Esophagus squamous epithelium (tissue), 4 donors: Measurements from ENCODE around the gene COL5A2.

Experiments
- POLR2A ChIP-seq, 4 donors: fragments of 450-650 bp; IDR thresholded peaks; one replicate each; pipeline ENCODE4 v1.6.1; 2017; ENCODE audit warnings: antibody characterized with exemption in 4 of 4, mild to moderate bottlenecking in 4 of 4, moderate library complexity in 3 of 4
- TF ChIP-seq, protein P1 (sequence below), 6 experiments: fragments of 450-650 bp in 4 of 6; fragments of 200-600 bp in 2 of 6; sonication (generic) in 2 of 6; IDR thresholded peaks; one replicate each; pipeline ENCODE4 v1.5.1; 2016 to 2019; ENCODE audit warnings: antibody characterized with exemption in 6 of 6, mild to moderate bottlenecking in 4 of 6, moderate library complexity in 4 of 6

DNA sequence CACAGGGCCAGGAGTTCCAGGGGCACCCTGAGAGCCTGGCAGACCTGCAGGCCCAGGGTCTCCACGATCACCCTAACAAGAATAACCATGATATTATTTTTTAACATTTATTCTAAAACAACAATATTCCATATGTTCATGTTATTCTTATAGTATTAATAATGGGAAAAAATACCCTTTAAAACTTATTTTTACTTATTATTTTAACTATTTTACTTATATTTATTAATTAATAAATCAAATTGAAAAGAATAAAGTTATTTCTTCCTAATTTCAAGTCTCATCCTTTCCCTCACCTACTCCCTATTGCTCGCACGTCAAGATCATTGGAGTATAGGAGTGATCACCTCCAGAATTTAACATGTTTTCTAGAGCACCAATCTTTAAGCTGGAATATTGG, 133.7 kb downstream of the COL5A2 start:
- TF ChIP-seq, protein P1, sequence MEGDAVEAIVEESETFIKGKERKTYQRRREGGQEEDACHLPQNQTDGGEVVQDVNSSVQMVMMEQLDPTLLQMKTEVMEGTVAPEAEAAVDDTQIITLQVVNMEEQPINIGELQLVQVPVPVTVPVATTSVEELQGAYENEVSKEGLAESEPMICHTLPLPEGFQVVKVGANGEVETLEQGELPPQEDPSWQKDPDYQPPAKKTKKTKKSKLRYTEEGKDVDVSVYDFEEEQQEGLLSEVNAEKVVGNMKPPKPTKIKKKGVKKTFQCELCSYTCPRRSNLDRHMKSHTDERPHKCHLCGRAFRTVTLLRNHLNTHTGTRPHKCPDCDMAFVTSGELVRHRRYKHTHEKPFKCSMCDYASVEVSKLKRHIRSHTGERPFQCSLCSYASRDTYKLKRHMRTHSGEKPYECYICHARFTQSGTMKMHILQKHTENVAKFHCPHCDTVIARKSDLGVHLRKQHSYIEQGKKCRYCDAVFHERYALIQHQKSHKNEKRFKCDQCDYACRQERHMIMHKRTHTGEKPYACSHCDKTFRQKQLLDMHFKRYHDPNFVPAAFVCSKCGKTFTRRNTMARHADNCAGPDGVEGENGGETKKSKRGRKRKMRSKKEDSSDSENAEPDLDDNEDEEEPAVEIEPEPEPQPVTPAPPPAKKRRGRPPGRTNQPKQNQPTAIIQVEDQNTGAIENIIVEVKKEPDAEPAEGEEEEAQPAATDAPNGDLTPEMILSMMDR (IDR thresholded peaks at IDR 0.05): no peak
- TF ChIP-seq POLR2A (IDR thresholded peaks at IDR 0.05): no peak
